ENCODE data around the gene ZNF750. TPM values are rescaled to one million over a fixed set of nuclear protein-coding genes. Genes with fewer than 3 reads are reported as not detected.

The ZNF750 gene
- total RNA-seq, 2 donors from 2014 or later = 7.0 to 10.3 TPM

GRCh38 chr17:82832881-82833475 lies 6.8 kb downstream of the ZNF750 start:
- H3K27ac ChIP-seq = no peak overlapping the region
- TF ChIP-seq POLR2AphosphoS5 (IDR thresholded peaks at IDR 0.05) (no peak), CTCF (IDR thresholded peaks at IDR 0.05) (no peak), POLR2A (IDR thresholded peaks at IDR 0.05) (no peak)
- no peak overlapping the region for H3K4me3 ChIP-seq
- peaks cover 9% of the 10 kb centered on the region for H3K4me1 ChIP-seq (replicated peaks)
- no peaks in the 10 kb centered on the region for H3K9me3 ChIP-seq
- no peaks in the 10 kb centered on the region for H3K36me3 ChIP-seq
- H3K27me3 ChIP-seq (replicated peaks; ENCODE audit: insufficient read depth) = no peaks in the 10 kb centered on the region
- intact Hi-C loops (cut with DNase I) = no loop called here
- 96% methylated on average over 20 of the region's 20 CpGs for WGBS
- DNase-seq (ENCODE audit: low spot score) = no peak

- H3K9me3 ChIP-seq = no peaks in the 10 kb centered on the region
- 83% methylated on average over 20 of the region's 20 CpGs for WGBS
- intact Hi-C loops (cut with DNase I) = no loop called here
- no peak for TF ChIP-seq POLR2A (IDR thresholded peaks at IDR 0.05)
- no peak for TF ChIP-seq POLR2AphosphoS5 (IDR thresholded peaks at IDR 0.05)
- TF ChIP-seq CTCF (IDR thresholded peaks at IDR 0.05) = no peak
- H3K27me3 ChIP-seq (replicated peaks; ENCODE audit: insufficient read depth) = no peaks in the 10 kb centered on the region
- peaks cover 3% of the 10 kb centered on the region for H3K4me1 ChIP-seq (replicated peaks)
- H3K27ac ChIP-seq = no peak overlapping the region
- H3K4me3 ChIP-seq = no peak overlapping the region
- H3K36me3 ChIP-seq = no peaks in the 10 kb centered on the region
- DNase-seq (ENCODE audit: low spot score) = no peak
These were observed 7.4 kb downstream of the ZNF750 start for GRCh38 chr17:82832411-82832810.

- no peak overlapping the region for H3K27ac ChIP-seq
- H3K9me3 ChIP-seq = no peaks in the 10 kb centered on the region
- intact Hi-C loops (cut with DNase I) = no loop called here
- H3K4me3 ChIP-seq = no peak overlapping the region
- DNase-seq (ENCODE audit: low spot score) = no peak
- H3K36me3 ChIP-seq = no peaks in the 10 kb centered on the region
- no peak for TF ChIP-seq POLR2A (IDR thresholded peaks at IDR 0.05)
- TF ChIP-seq POLR2AphosphoS5 (IDR thresholded peaks at IDR 0.05) = no peak
- TF ChIP-seq CTCF (IDR thresholded peaks at IDR 0.05) = no peak
- 94% methylated on average over 18 of the region's 18 CpGs for WGBS
- no peaks in the 10 kb centered on the region for H3K4me1 ChIP-seq (replicated peaks)
- no peaks in the 10 kb centered on the region for H3K27me3 ChIP-seq (replicated peaks; ENCODE audit: insufficient read depth)
These were observed 8.0 kb downstream of the ZNF750 start for GRCh38 chr17:82831818-82832200.

GRCh38 chr17:82831041-82831817 lies 8.6 kb downstream of the ZNF750 start:
- Histone ChIP-seq H3K36me3 (no peaks in the 10 kb centered on the region), H3K27ac (no peak overlapping the region), H3K27me3 (replicated peaks; ENCODE audit: insufficient read depth) (no peaks in the 10 kb centered on the region), H3K9me3 (no peaks in the 10 kb centered on the region), H3K4me1 (replicated peaks) (no peaks in the 10 kb centered on the region), H3K4me3 (no peak overlapping the region)
- 95% methylated on average over 29 of the region's 29 CpGs for WGBS
- TF ChIP-seq POLR2A (IDR thresholded peaks at IDR 0.05) (no peak), CTCF (IDR thresholded peaks at IDR 0.05) (no peak), POLR2AphosphoS5 (IDR thresholded peaks at IDR 0.05) (no peak)
- DNase-seq (ENCODE audit: low spot score) = no peak
- intact Hi-C loops (cut with DNase I) = no loop called here

GRCh38 chr17:82830249-82830661 lies 9.6 kb downstream of the ZNF750 start:
- Histone ChIP-seq H3K4me1 (replicated peaks) (no peaks in the 10 kb centered on the region), H3K9me3 (no peaks in the 10 kb centered on the region), H3K27me3 (replicated peaks; ENCODE audit: insufficient read depth) (no peaks in the 10 kb centered on the region), H3K36me3 (no peaks in the 10 kb centered on the region), H3K4me3 (no peak overlapping the region), H3K27ac (no peak overlapping the region)
- no peak for TF ChIP-seq POLR2AphosphoS5 (IDR thresholded peaks at IDR 0.05)
- no peak for TF ChIP-seq CTCF (IDR thresholded peaks at IDR 0.05)
- TF ChIP-seq POLR2A (IDR thresholded peaks at IDR 0.05) = no peak
- 32% methylated on average over 17 of the region's 22 CpGs for WGBS
- intact Hi-C loops (cut with DNase I) = no loop called here
- DNase-seq (ENCODE audit: low spot score) = no peak
